ENCODE data around the gene POLR2E.

DNA sequence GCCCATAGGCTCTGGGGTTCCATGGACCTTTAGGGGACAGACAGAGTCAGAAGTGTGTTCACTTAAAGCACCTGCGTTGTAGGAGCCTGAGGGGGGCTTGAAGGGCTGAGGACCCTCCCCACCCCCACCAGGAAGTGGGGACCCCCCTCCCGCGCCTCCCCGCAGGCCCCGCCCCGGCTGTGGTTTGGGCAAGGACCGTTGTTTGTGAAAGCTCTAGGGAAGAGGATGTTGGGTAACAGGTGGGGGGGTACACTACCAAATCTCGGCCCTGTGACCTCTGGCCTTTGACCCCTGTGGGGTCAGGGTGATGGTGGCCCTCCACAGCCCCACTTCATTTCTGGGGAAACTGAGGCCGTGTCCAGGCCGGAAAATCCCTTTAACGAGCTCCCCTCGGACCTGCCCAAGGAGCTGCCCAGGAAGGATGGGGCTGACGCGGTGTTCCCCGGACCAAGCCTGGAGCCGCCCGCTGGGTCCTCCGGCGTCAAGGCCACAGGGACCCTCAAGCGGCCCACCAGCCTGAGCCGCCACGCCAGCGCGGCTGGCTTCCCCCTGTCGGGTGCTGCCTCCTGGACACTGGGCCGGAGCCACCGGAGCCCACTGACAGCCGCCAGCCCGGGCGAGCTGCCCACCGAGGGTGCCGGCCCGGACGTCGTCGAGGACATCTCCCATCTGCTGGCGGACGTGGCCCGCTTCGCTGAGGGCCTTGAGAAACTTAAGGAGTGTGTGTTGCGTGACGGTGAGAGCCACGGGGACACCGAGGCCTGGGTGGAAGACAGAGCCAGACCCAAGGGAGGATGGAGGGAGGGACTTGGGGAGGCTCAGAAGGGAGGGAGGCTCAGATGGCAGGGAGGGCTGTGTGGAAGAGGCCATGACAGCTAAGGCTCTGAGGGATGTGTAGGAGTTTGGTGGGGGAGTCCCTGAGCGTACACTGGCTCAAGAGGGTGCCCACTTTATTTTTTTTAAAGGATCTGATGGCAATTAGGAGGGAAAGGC is 26.9 kb downstream of the POLR2E start:
- TF ChIP-seq POLR2AphosphoS5 (IDR thresholded peaks at IDR 0.05) (peak; percentile 56 to 78 (median 64)), POLR2A (IDR thresholded peaks at IDR 0.05) (peak in 1 of 3 donors; percentile 57)
- TF ChIP-seq, protein P1, sequence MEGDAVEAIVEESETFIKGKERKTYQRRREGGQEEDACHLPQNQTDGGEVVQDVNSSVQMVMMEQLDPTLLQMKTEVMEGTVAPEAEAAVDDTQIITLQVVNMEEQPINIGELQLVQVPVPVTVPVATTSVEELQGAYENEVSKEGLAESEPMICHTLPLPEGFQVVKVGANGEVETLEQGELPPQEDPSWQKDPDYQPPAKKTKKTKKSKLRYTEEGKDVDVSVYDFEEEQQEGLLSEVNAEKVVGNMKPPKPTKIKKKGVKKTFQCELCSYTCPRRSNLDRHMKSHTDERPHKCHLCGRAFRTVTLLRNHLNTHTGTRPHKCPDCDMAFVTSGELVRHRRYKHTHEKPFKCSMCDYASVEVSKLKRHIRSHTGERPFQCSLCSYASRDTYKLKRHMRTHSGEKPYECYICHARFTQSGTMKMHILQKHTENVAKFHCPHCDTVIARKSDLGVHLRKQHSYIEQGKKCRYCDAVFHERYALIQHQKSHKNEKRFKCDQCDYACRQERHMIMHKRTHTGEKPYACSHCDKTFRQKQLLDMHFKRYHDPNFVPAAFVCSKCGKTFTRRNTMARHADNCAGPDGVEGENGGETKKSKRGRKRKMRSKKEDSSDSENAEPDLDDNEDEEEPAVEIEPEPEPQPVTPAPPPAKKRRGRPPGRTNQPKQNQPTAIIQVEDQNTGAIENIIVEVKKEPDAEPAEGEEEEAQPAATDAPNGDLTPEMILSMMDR (IDR thresholded peaks at IDR 0.05 in 8 of 11, conservative IDR thresholded peaks at IDR 0.05 in 3 of 11), result no peak
